ENCODE results near the gene SHTN1. TPM values are rescaled to one million over a fixed set of nuclear protein-coding genes. Genes with fewer than 3 reads are reported as not detected.

The SHTN1 gene
- total and polyA plus RNA-seq, 7 donors = 4.1 to 12.5 (median 6.1) TPM

DNA sequence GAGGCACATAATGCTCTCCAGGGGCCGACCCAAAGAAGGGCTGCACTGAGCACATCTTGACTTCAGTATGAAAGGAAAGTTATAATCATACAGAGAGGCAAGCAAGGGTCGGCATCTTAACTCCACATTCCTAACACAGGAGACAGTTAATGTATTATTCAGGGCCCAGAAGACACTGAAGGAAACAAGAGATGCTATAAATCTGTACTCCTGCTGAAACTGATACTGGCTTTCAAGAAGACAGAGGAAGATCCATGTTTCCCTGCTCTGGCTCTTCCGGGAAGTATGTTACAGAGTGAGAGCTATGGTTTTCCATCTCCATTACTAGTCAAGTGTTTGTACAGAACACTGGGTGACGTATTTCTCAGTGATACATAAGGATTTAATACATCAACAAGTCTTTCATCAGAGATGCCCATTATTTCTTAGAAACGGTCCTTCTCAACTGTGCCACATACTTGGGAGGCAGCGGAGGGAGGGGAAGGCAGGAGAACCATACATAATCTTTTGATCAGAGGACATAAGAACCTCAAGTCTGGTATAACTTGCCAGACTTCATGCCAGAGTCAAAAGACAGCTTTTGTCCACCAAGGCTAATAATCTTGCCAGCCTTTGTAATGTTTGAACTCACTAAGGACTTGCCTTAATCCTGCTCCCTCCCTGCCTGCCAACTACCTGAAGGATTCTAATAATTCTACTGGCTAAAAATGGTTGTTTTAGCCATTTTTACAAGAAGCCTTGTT lies 97.6 kb downstream of the SHTN1 start:
- no peak overlapping the region for H3K27ac ChIP-seq
- H3K27me3 ChIP-seq = no peaks in the 10 kb centered on the region
- TF ChIP-seq POLR2A (IDR thresholded peaks at IDR 0.05) = no peak
- no peak for TF ChIP-seq EP300 (IDR thresholded peaks at IDR 0.05)
- TF ChIP-seq POLR2AphosphoS5 (IDR thresholded peaks at IDR 0.05) = no peak
- TF ChIP-seq, protein P1, sequence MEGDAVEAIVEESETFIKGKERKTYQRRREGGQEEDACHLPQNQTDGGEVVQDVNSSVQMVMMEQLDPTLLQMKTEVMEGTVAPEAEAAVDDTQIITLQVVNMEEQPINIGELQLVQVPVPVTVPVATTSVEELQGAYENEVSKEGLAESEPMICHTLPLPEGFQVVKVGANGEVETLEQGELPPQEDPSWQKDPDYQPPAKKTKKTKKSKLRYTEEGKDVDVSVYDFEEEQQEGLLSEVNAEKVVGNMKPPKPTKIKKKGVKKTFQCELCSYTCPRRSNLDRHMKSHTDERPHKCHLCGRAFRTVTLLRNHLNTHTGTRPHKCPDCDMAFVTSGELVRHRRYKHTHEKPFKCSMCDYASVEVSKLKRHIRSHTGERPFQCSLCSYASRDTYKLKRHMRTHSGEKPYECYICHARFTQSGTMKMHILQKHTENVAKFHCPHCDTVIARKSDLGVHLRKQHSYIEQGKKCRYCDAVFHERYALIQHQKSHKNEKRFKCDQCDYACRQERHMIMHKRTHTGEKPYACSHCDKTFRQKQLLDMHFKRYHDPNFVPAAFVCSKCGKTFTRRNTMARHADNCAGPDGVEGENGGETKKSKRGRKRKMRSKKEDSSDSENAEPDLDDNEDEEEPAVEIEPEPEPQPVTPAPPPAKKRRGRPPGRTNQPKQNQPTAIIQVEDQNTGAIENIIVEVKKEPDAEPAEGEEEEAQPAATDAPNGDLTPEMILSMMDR (IDR thresholded peaks at IDR 0.05) = no peak
- no peak for DNase-seq
- intact Hi-C loops (cut with DNase I) = no loop called here
- H3K4me3 ChIP-seq = no peak overlapping the region
- no peaks in the 10 kb centered on the region for H3K9me3 ChIP-seq
- H3K36me3 ChIP-seq = no peaks in the 10 kb centered on the region
- no peaks in the 10 kb centered on the region for H3K4me1 ChIP-seq
- WGBS, 2 donors = 84 to 90% methylated on average over 6 of the region's 6 CpGs

DNA sequence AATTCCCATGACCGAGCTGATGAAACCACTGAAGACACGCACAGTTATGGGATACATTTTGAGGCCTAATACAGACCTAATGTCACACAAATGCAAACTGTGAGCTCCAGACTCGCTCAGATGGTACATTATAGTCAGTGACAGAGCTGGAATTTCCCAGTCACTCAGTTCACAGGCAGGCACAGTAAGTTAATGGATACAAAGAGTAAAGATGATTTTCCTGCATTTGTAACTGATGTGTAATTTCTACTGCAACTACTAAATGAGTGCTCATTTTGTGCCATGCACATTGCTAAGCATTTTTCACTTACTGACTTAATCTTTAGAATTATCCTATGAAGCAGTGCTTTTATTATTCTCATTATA lies 99.2 kb downstream of the SHTN1 start:
- H3K4me1 ChIP-seq = no peaks in the 10 kb centered on the region
- no peak for DNase-seq
- no peak overlapping the region for H3K4me3 ChIP-seq
- 91 to 95% methylated on average over 3 of the region's 3 CpGs for WGBS, 2 donors
- no peak overlapping the region for H3K27ac ChIP-seq
- TF ChIP-seq POLR2A (IDR thresholded peaks at IDR 0.05) (no peak), EP300 (IDR thresholded peaks at IDR 0.05) (no peak), POLR2AphosphoS5 (IDR thresholded peaks at IDR 0.05) (no peak)
- TF ChIP-seq, protein P1 (IDR thresholded peaks at IDR 0.05) = no peak
- no peaks in the 10 kb centered on the region for H3K27me3 ChIP-seq
- H3K9me3 ChIP-seq = no peaks in the 10 kb centered on the region
- H3K36me3 ChIP-seq = no peaks in the 10 kb centered on the region
- intact Hi-C loops (cut with DNase I) = no loop called here

DNA sequence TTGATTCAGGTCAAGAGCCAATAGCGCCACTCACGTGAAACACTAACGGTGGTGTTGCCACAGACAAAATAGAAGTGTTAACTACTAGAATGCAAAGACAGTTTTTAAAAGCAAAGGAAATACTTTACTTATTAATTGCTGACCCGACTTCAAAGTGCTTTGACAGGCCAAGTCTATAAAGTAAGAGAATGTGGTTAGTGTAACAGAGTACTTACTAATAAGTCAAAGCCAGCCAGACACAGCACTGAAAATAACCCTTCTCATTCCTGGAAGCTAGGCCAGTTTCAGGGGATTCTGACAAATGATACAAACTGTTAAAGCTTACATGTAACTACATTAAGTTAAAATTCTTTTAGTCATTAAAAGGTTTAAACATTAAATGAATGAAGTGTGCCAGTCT lies 105.4 kb downstream of the SHTN1 start:
- Histone ChIP-seq H3K27ac (no peak overlapping the region), H3K4me1 (no peaks in the 10 kb centered on the region), H3K27me3 (no peaks in the 10 kb centered on the region), H3K36me3 (no peaks in the 10 kb centered on the region), H3K4me3 (no peak overlapping the region), H3K9me3 (no peaks in the 10 kb centered on the region)
- DNase-seq = no peak
- TF ChIP-seq POLR2AphosphoS5 (IDR thresholded peaks at IDR 0.05) = no peak
- no peak for TF ChIP-seq EP300 (IDR thresholded peaks at IDR 0.05)
- TF ChIP-seq POLR2A (IDR thresholded peaks at IDR 0.05) = no peak
- TF ChIP-seq, protein P1 (IDR thresholded peaks at IDR 0.05) = no peak
- intact Hi-C loops (cut with DNase I) = no loop called here
- 82 to 92% methylated on average over 4 of the region's 4 CpGs for WGBS, 2 donors

DNA sequence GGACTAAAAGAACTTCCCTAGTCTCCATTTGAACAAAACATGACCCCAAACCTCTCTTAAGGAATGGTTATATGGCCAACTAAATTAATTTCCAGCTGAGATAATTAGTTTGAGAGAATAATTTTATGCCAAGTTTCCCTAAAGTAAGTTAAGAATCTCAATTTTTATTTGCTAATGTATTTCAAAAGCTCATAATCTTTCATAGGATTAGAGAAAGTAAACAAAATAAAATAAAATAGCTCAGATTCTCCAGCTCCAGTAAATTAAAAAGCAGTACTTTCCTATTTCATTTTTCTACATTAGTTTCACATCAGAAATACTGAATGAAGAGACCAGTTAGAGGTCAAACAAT lies 111.3 kb downstream of the SHTN1 start:
- H3K4me3 ChIP-seq = no peak overlapping the region
- TF ChIP-seq POLR2A (IDR thresholded peaks at IDR 0.05) = no peak
- TF ChIP-seq, protein P1 (IDR thresholded peaks at IDR 0.05) = no peak
- TF ChIP-seq POLR2AphosphoS5 (IDR thresholded peaks at IDR 0.05) = no peak
- TF ChIP-seq EP300 (IDR thresholded peaks at IDR 0.05) = no peak
- no peaks in the 10 kb centered on the region for H3K36me3 ChIP-seq
- H3K9me3 ChIP-seq = no peaks in the 10 kb centered on the region
- H3K27ac ChIP-seq = no peak overlapping the region
- no peak for DNase-seq
- H3K27me3 ChIP-seq = no peaks in the 10 kb centered on the region
- H3K4me1 ChIP-seq = peaks cover 0 to 15% (median 12%) of the 10 kb centered on the region in 4 donors
- intact Hi-C loops (cut with DNase I) = no loop called here
